MM.1S (cell line): ENCODE results near the gene CAPN9.

Experiments used
- DNase-seq: peaks from one replicate; pipeline ENCODE4 v3.0.0-alpha.2; 2015
- H2AFZ ChIP-seq: fragments of 300-600 bp; sonication (generic); 2 replicates; pipeline ENCODE4 v1.6.0; 2016; ENCODE audit warnings: antibody characterized with exemption, low read length
- H3F3A ChIP-seq: fragments of 300-600 bp; sonication (generic); 2 replicates; pipeline ENCODE4 v1.6.1; 2016; ENCODE audit warnings: mild to moderate bottlenecking, antibody characterized with exemption, low read length, moderate library complexity, mixed read lengths; ENCODE audit not compliant: insufficient read depth
- H3K27ac ChIP-seq: fragments of 300-600 bp; sonication (generic); 2 replicates; pipeline ENCODE4 v1.5.1; 2016; ENCODE audit warnings: mild to moderate bottlenecking, low read length
- H3K27me3 ChIP-seq: fragments of 300-600 bp; sonication (generic); replicated peaks from 2 replicates; pipeline ENCODE4 v1.6.0; 2016; ENCODE audit warnings: low read length; ENCODE audit not compliant: insufficient read depth
- H3K36me3 ChIP-seq: fragments of 300-600 bp; sonication (generic); replicated peaks from 2 replicates; pipeline ENCODE4 v1.6.1; 2016; ENCODE audit warnings: mild to moderate bottlenecking, low read length, mixed read lengths; ENCODE audit not compliant: insufficient read depth
- H3K4me1 ChIP-seq: fragments of 300-600 bp; sonication (generic); 2 replicates; pipeline ENCODE4 v1.6.1; 2016; ENCODE audit warnings: low read length, mixed read lengths
- H3K4me2 ChIP-seq: fragments of 300-600 bp; sonication (generic); 2 replicates; pipeline ENCODE4 v1.6.0; 2016; ENCODE audit warnings: low read depth, low read length
- H3K4me3 ChIP-seq: fragments of 300-600 bp; sonication (generic); 2 replicates; pipeline ENCODE4 v1.5.1; 2016; ENCODE audit warnings: low read length, mixed read lengths
- H3K79me2 ChIP-seq: fragments of 300-600 bp; sonication (generic); 2 replicates; pipeline ENCODE4 v1.6.1; 2016; ENCODE audit warnings: mixed run types, low read length, mixed read lengths
- H3K9ac ChIP-seq: fragments of 300-600 bp; sonication (generic); 2 replicates; pipeline ENCODE4 v1.6.1; 2016; ENCODE audit warnings: low read length, mixed read lengths
- H3K9me2 ChIP-seq: fragments of 300-600 bp; sonication (generic); replicated peaks from 2 replicates; pipeline ENCODE4 v1.6.1; 2016; ENCODE audit warnings: mild to moderate bottlenecking, low read length, mixed read lengths; ENCODE audit not compliant: insufficient read depth
- H3K9me3 ChIP-seq: fragments of 300-600 bp; sonication (generic); replicated peaks from 2 replicates; pipeline ENCODE4 v1.6.1; 2016; ENCODE audit warnings: mild to moderate bottlenecking, low read length, mixed read lengths; ENCODE audit not compliant: insufficient read depth
- H4K20me1 ChIP-seq: fragments of 300-600 bp; sonication (generic); 2 replicates; pipeline ENCODE4 v1.6.1; 2016; ENCODE audit warnings: mild to moderate bottlenecking, low read length, moderate library complexity, mixed read lengths; ENCODE audit not compliant: insufficient read depth
- CTCF ChIP-seq: fragments of 300-600 bp; sonication (generic); IDR thresholded peaks from 2 replicates; pipeline ENCODE4 v1.5.1; 2016; ENCODE audit warnings: antibody characterized with exemption, low read length, mixed read lengths
- EZH2 ChIP-seq: fragments of 300-600 bp; sonication (generic); optimal IDR thresholded peaks from 2 replicates; pipeline ENCODE3; 2017; ENCODE audit warnings: low read depth, mild to moderate bottlenecking, antibody characterized with exemption, low read length, mixed read lengths
- EZH2phosphoT487 ChIP-seq: fragments of 300-600 bp; sonication (generic); IDR thresholded peaks from 2 replicates; pipeline ENCODE4 v1.6.1; 2018; ENCODE audit warnings: antibody characterized with exemption, low read length

Gene CAPN9

GRCh38 chr1:230809256-230809990 is 62.2 kb downstream of the CAPN9 start:
- Histone ChIP-seq H3K9me3 (no peaks in the 10 kb centered on the region), H3K36me3 (no peaks in the 10 kb centered on the region), H3F3A (no peaks in the 10 kb centered on the region), H3K27me3 (no peaks in the 10 kb centered on the region), H3K4me3 (no peak overlapping the region), H3K4me2 (no peak overlapping the region), H4K20me1 (no peaks in the 10 kb centered on the region), H2AFZ (no peak overlapping the region), H3K9ac (no peak overlapping the region), H3K79me2 (no peaks in the 10 kb centered on the region), H3K4me1 (no peaks in the 10 kb centered on the region), H3K27ac (no peak overlapping the region), H3K9me2 (no peaks in the 10 kb centered on the region)
- TF ChIP-seq EZH2 (no peak), CTCF (no peak), EZH2phosphoT487 (no peak)
- DNase-seq, result no peak

GRCh38 chr1:230812568-230812967 is 65.4 kb downstream of the CAPN9 start:
- H3K9me2 ChIP-seq, result no peaks in the 10 kb centered on the region
- no peak overlapping the region for H3K4me2 ChIP-seq

GRCh38 chr1:230814949-230815692 is 67.9 kb downstream of the CAPN9 start:
- H3K9me2 ChIP-seq, result no peaks in the 10 kb centered on the region
- no peak overlapping the region for H3K9ac ChIP-seq
- H2AFZ ChIP-seq, result no peak overlapping the region
- no peak overlapping the region for H3K4me2 ChIP-seq
- H4K20me1 ChIP-seq, result no peaks in the 10 kb centered on the region
- no peak overlapping the region for H3K27ac ChIP-seq
- H3K36me3 ChIP-seq, result no peaks in the 10 kb centered on the region
- no peaks in the 10 kb centered on the region for H3K79me2 ChIP-seq
- no peaks in the 10 kb centered on the region for H3F3A ChIP-seq
- DNase-seq, result no peak
- no peaks in the 10 kb centered on the region for H3K4me1 ChIP-seq
- H3K27me3 ChIP-seq, result no peaks in the 10 kb centered on the region
- no peak overlapping the region for H3K4me3 ChIP-seq
- no peaks in the 10 kb centered on the region for H3K9me3 ChIP-seq
- no peak for TF ChIP-seq EZH2
- TF ChIP-seq CTCF, result no peak
- TF ChIP-seq EZH2phosphoT487, result no peak

More at GRCh38 chr1:230812568-230812967, 65.4 kb downstream of the CAPN9 start:
- Histone ChIP-seq H3K79me2 (no peaks in the 10 kb centered on the region), H3F3A (no peaks in the 10 kb centered on the region), H3K27ac (no peak overlapping the region), H3K9me3 (no peaks in the 10 kb centered on the region), H4K20me1 (no peaks in the 10 kb centered on the region), H3K4me3 (no peak overlapping the region), H2AFZ (no peak overlapping the region), H3K27me3 (no peaks in the 10 kb centered on the region), H3K4me1 (no peaks in the 10 kb centered on the region), H3K36me3 (no peaks in the 10 kb centered on the region), H3K9ac (no peak overlapping the region)
- DNase-seq, result no peak
- TF ChIP-seq CTCF (no peak), EZH2 (no peak)
